Skin epidermis (tissue), 12 donors: ENCODE results near the gene LBP.
"Not testable (repeated sequence)": the region's sequence is repeated elsewhere in the genome, so short reads cannot be mapped to it uniquely, and the experiment has no call there.

ENCODE experiments used
- H3K27ac ChIP-seq, 21 experiments: fragments of 200-600 bp; sonication (generic) in 11 of 21; one replicate each; pipeline ENCODE4 v1.5.0; 2020; ENCODE audit warnings: mild to moderate bottlenecking in 3 of 21, inconsistent platforms in 2 of 21, moderate library complexity in 2 of 21
- H3K4me3 ChIP-seq, 7 experiments: fragments of 200-600 bp; sonication (generic) in 2 of 7; one replicate each; pipeline ENCODE4 v1.5.0; 2020; ENCODE audit warnings: inconsistent platforms in 2 of 7, mild to moderate bottlenecking in 2 of 7, moderate library complexity in 1 of 7

LBP gene, protein sequence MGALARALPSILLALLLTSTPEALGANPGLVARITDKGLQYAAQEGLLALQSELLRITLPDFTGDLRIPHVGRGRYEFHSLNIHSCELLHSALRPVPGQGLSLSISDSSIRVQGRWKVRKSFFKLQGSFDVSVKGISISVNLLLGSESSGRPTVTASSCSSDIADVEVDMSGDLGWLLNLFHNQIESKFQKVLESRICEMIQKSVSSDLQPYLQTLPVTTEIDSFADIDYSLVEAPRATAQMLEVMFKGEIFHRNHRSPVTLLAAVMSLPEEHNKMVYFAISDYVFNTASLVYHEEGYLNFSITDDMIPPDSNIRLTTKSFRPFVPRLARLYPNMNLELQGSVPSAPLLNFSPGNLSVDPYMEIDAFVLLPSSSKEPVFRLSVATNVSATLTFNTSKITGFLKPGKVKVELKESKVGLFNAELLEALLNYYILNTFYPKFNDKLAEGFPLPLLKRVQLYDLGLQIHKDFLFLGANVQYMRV

DNA sequence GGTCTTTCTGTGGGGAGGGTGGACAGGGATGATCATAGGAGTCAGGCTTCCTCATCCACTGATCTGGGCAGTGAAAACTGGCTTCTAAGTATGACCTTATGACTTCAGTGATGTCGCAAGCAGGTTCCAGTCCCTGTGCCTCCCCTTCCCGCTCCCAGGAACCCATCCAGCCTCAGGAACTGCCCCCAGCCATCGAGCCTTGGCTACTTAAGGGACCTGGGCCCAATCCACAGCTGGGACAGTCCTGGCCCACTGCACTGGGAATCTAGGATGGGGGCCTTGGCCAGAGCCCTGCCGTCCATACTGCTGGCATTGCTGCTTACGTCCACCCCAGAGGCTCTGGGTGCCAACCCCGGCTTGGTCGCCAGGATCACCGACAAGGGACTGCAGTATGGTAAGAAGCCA, at the start of gene LBP:
LBP (plus strand) TSS at position 236 of the 405 bp plus-strand sequence; CDS start at position 271, 35 bp downstream.
- no peak within 1 kb of the TSS for H3K4me3 ChIP-seq
- peak within 1 kb of the TSS in 2 of 21 experiments; percentile 3 to 9 for H3K27ac ChIP-seq

DNA sequence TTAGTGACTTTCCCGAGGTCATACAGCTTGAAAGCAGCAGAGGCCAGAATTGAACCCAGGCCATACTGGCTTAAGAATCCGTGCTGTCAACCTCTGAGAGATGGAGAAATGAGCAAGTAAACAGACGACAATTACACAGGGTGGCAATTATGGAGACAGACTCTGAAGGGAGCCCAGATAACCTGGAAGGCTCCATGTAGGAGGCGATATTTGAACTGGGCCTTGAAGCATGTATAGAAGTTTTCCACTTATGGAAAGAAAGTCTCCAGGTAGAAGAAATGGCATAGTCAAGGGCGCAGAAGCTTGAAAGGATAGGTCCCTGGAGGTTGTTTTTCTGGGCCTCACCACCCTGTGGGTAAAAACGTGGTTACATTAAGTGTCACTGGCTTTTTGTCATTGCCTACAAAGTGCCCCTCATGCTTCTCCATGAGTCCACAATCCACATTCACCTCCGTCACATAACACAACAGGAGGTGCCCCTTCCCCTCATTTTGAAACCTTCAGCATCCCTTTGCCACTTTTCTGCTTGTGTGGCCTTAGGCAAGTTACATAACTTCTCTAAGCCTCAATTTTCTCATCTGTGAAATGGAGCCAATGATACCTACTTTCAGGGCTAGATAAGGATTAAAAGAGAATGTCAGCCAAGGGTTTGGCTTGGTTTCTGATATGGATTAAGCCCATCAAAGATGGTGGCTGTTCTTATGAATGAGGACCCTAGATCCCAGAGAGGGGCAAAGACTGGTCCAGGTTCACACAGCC, 48.2 kb upstream of the LBP start:
- peak overlapping the region in 18 of 21 experiments; percentile 25 to 80 (median 62) for H3K27ac ChIP-seq

DNA sequence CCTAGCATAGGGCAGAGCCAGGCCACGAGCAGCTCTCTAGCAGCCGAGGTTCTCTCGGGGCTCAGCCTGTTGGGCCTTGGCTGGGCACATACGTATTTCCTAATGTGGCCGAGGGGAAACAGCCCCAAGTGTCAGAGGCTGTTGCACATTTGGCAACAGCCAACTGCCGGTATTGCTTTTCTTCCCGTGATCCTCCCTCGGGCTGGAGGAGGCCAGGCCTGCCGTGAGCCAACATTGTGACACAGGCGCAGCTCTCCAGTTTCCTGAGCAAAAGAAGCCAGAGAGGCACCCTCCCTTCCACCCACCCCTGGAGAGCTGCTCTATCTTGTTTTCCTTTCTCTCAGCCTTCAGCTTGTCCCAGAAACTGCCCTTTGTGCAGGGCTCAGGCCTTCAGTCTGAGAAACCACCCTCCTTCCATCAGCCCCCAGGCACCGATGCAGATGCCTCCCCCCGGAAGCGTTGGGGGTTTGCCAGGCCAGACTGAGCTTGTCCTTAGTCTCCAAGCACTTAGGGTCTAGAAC, 47.5 kb upstream of the LBP start:
- Histone ChIP-seq H3K27ac (peak overlapping the region in 19 of 21 experiments; percentile 25 to 80 (median 61)), H3K4me3 (no peak overlapping the region)

More for the DNA sequence above, 48.2 kb upstream of the LBP start:
- no peak overlapping the region for H3K4me3 ChIP-seq

DNA sequence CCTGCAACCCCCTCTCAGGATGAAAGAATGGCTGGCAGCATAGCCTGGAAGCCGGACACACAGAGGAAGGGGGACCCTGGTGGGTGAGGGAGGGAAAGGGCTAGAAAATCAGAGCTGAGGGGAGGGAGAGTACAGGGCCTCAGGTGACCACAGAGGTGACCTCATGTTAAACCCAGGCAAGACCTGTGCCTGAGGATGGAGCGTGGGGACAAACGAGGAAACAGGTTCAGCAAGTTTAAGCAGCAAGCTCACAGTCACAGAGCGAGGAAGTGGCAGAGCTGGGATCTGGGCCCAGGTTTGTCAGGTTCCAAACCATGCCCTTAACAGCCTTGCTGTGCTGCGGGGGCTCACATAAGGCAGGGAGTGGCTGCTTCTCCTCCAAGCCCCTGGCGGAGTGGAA, 46.3 kb upstream of the LBP start:
- Histone ChIP-seq H3K27ac (peak overlapping the region in 11 of 21 experiments; percentile 10 to 80 (median 55)), H3K4me3 (no peak overlapping the region)

DNA sequence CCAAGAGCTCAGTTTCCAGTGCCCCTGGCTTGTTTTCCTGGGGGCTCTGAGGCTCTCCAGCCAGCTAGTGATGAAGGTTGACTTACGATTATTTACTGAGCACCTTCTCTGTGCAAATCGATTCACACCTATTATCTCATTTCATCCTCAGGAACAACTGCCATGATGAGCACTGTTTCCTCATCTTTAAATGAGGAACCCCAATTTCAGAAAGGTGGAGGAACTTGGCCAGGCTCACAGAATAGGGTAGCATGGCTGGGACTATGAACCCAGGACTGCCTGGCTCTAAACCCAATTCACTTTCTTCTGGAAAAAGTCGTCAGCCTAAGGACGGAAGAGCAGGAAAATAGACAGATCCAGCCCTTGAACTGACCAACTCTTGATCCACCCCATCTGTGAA, 45.8 kb upstream of the LBP start:
- peak overlapping the region in 7 of 21 experiments; percentile 41 to 63 (median 52) for H3K27ac ChIP-seq
- no peak overlapping the region for H3K4me3 ChIP-seq

DNA sequence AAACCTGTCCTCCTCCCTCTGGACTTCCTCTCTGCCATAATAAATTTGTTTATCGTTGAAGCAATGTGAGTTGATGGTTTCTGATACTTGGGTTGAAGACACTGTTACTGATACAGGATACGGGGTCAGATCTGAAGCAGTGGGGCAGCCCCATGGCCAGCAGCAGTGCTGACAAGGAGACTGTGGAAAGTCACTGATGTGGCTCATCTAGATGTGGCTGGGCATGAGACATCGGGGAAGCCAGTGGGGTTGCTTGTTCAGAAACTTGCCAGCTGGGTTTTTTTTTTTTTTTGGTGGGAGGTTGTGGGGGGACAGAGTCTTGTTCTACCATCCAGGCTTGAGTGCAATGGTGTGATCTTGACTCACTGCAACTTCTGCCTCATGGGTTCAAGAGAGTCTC, 45.0 kb upstream of the LBP start:
- Histone ChIP-seq H3K27ac (no peak overlapping the region), H3K4me3 (no peak overlapping the region)

DNA sequence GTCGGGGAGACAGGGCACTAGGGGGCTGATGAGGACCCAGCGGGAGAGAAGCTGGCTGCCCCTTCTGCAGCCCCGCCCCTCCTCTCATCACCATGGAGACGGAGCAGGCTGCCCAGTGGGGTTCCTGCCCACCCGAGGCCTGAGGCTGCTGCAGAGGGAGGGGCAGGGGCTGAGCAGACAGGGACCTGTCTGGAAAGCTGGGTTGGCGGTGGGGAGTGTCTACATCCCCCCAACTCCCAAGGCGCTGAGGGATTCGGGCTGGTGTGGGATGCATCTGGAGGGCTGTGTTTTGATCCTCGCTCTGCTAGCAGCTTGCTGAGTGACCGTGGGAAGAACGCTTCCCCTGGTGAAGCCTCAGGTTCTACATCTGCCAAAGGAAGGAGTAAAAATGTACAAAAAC, 43.5 kb upstream of the LBP start:
- Histone ChIP-seq H3K27ac (no peak overlapping the region), H3K4me3 (no peak overlapping the region)

DNA sequence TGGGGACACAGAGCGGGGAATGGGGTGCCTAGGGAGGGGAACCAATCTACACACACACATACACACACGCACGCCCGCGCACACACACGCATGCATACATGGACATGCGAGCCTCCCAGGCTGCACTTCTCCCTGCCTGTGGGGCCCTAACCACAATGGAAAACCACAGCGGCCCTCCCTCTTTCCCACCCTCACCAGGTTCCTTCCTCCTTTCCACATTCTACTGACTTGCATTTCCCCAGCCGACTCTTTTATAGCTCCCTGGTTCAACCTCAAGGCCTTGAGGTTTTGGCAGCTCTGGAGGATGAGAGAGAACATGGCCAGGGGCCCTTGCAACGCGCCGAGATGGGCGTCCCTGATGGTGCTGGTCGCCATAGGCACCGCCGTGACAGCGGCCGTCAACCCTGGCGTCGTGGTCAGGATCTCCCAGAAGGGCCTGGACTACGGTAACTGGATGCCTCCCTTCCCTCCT, 42.3 kb upstream of the LBP start, which contains the start of gene BPI:
BPI (plus strand) TSS at position 249 of the 472 bp plus-strand sequence; CDS start at position 317, 68 bp downstream.
- Histone ChIP-seq H3K27ac (no peak within 1 kb of the TSS), H3K4me3 (no peak within 1 kb of the TSS)

DNA sequence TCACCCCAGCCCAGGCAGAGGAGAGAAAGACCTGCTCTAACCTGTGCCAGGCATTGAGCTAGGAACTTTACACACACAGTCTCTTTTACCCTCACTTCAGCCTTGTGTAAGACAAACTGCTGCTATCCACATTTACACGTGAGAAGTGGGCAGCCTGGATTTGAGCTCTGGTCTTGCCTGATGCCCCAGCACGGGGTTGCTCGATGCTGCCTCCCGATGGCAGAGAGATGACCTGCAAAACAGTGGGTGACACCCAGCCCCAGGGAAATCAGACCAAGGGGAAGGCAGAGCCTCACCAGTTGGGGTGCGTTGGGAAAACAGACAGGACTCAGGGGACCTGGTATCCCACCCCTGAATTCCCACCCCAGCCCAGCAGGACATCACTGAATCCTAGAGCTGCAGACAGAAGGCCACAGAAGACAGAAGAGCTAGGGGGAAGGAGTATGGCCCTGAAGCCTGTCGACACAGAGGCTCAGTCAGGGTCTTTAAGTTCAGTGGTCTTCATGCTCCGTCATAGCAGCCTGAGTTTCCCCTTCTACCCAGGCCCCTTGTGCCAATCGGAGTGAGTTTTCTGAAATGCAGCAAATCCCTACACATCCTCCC, 41.3 kb upstream of the LBP start:
- Histone ChIP-seq H3K4me3 (no peak overlapping the region), H3K27ac (no peak overlapping the region)

DNA sequence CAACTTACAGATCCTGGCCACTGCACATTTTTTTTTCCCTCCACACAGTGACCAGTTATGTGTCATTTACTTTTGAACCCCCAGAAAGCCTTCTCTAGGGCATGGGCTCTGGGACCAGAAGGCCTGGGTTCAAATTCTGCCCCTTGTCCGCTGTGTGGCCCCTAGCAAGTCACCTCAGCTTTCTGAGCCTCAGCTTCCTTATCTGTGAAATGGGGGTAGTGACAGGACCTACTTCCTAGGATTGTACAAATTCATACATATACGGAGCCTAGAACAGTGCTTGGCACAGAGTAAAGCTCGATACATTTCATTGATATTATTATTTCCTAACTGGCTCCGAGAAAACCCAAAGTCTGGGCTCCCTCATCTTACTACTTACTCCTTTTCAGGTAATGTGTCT, 40.7 kb upstream of the LBP start:
- Histone ChIP-seq H3K4me3 (no peak overlapping the region), H3K27ac (no peak overlapping the region)

DNA sequence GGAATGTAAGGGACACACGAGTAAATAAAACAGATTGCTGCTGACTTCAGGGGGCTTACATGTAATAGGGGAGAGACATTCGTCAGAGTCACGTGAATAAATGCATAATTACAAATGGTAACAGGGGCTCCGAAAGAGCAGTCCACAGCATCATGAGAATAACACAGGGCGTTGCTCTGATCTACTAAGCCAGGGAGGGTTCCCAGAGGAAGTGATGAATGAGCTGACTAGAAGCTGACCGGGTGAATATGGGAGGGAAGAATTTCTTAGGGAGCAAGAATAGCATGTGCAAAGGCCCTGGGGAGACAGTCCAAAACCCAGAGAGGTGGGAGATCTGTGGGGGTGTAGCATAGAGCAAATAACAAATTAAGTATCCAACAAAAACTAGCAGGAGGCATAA, 39.9 kb upstream of the LBP start:
- H3K27ac ChIP-seq = no peak overlapping the region
- no peak overlapping the region for H3K4me3 ChIP-seq

DNA sequence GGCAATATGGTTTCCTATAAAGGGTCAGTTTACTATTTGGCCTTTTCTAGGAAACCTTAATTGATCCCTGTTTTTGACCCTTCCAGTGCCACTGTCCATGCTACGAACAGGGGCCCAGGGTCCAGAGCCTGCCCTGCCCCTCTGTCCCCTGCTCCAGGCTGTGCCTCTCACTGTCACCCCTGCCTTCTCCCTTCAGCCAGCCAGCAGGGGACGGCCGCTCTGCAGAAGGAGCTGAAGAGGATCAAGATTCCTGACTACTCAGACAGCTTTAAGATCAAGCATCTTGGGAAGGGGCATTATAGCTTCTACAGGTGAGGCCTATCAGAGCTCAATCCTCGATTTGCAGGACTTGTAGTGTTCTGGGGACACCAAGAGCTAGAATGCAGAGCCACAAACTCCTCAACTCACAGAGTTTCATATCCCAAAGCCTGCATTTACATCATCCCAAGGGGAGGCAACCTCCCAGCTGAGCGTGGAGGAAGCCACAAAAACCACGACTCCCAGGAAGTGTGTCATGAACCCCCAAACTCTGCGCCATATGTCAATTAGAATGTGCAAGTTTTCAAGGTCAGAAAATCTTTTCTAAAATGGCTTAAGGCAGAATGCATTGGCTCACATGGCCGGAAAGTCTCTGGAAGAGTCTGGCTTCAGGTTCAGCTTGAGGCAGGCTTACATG, 38.8 kb upstream of the LBP start:
- no peak overlapping the region for H3K27ac ChIP-seq

DNA sequence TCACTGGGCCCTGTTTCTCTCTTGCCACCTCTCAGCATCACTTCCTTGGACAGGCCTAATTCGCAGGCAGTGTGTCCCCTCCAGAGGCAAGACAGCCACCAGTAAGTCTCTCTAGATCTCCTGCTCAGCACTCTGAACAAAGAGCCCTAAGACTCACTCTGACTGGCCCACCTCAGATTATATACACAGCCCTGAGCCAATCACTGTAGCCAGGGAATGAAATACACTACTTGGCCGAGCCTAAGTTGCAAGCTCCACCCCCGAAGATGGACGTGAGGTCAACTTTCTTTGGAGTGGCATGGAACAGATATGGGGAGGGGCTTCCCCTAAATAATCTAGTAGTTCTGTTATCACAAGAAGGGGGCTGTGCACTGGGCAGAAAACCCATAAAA, 38.2 kb upstream of the LBP start:
- Histone ChIP-seq H3K27ac (no peak overlapping the region), H3K4me3 (no peak overlapping the region)

More for the DNA sequence above, 38.8 kb upstream of the LBP start:
- no peak overlapping the region for H3K4me3 ChIP-seq

DNA sequence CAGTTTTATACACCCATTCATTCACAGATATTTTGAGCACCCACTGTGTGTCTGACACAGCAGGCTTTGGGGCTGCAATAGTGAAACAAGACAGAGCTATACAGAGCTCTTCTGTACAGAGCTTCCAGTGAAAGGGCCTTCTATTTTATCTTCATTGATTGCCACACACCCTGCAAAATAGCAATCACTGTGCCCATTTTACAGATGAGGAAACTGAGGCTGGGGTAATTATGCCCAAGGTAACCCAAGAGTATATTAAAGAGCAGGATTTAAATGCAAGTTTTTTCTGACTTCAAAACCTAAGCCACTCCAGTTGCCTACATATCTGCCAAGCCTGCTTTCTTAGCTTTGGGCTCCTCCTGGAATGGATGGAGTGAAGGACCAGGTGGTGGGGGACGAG, 37.8 kb upstream of the LBP start:
- H3K27ac ChIP-seq = no peak overlapping the region
- H3K4me3 ChIP-seq = no peak overlapping the region

DNA sequence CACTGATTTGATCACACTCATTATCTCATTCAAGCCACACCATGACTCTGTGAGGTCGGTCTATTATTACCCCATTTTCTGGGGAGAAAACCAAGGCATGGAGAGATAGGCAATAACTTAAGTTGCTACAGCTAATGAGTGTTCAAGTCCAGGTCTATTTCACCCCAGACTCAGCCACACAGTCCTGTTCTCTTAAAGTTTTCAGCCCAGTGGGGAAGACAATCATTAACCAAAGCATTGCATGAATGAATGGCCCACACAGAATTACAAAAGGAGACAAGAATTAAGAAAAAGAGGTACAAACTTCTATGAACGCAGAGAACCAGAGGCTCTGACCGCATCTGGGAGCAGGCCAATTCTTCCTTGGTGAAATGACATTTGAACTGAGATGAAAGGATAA, 35.2 kb upstream of the LBP start:
- no peak overlapping the region for H3K4me3 ChIP-seq
- H3K27ac ChIP-seq = no peak overlapping the region

DNA sequence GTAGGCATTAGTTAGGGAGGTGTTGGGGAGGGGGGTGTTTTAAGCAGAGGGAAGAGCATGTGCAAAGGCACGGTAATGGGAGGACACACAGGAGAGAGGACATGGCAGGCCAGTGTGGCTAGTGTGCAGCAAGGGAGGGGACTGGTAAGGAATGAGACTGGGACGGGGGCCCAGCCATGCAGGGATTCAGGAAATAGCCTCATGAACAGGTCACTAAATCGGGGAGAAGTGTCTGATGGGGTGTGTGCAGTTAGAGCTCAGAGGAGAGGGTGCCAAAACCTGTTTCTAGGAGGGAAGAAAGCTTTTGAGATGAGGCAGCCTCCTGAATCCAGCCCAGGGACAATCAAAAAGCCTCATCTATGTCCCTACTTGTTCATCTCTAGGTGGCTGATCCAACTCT, 34.8 kb upstream of the LBP start:
- no peak overlapping the region for H3K27ac ChIP-seq
- H3K4me3 ChIP-seq = no peak overlapping the region

DNA sequence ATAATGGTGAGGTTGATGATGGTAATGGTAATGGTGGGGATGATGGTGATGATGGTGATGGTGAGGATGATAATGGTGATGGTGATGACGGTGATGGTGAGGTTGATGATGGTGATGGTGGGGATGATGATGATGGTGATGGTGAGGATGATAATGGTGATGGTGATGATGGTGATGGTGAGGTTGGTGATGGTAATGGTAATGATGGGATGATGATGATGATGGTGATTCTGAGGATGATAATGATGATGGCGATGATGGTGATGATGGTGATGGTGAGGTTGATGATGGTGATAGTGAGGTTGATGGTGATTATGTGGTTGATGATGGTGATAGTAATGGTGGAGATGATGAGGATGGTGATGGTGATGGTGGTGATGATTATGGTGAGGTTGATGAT, 32.6 kb upstream of the LBP start:
- Histone ChIP-seq H3K4me3 (no peak overlapping the region), H3K27ac (no peak overlapping the region)

DNA sequence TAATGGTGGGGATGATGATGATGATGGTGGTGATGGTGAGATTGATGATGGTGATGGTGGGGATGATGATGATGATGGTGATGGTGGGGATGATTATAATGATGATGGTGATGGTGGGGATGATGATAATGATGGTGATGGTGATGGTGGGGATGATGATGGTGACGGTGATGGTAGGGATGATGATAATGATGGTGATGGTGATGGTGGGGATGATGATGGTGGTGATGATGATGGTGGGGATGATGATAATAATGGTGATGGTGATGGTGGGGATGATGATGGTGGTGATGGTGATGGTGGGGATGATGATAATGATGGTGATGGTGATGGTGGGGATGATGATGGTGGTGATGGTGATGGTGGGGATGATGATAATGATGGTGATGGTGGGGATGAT, 31.9 kb upstream of the LBP start:
- H3K4me3 ChIP-seq, H3K27ac ChIP-seq: not testable (repeated sequence)

DNA sequence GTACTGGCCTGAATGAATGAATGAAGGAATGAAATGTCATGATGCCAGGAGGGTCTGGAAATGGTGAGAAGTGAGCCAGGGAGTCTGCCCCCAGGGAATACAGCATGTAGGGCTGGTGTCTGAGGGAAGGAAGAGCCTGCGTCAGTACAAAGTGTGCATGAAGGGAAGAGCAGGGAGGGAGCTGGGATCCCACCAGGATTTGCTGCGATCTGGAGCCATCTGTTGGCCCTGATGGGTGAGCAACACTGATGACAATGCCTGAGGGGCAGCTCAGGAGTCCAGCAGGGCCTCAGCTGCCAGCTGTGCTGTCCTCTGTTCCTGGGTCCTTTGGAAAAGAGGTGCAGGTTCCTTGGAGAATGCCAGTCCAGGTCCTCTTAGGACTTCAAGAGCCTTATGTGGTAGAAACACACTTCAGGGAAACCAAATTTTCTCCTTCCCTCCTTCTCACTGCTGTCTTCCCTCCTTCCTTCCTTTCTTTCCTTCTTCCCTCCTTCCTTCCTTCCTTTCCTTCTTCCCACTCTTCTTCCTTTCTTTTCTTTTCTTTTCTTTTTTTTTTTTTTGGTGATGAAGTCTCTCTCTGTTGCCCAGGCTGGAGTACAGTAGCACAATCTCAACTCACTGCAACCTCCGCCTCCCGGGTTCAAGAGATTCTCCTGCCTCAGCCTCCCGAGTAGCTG, 30.9 kb upstream of the LBP start:
- no peak overlapping the region for H3K27ac ChIP-seq
- H3K4me3 ChIP-seq = no peak overlapping the region
